GM19239 (cell line): ENCODE results near the gene CEP97.
"Not testable (repeated sequence)": the region's sequence is repeated elsewhere in the genome, so short reads cannot be mapped to it uniquely, and the experiment has no call there.

ENCODE experiments used
- DNase-seq: peaks from one replicate; pipeline ENCODE4 v3.0.0; 2011; ENCODE audit warnings: low spot score; ENCODE audit not compliant: insufficient read length
- FAIRE-seq: peaks from 2 replicates; lab custom pipeline; 2011; peaks lifted over from hg19 to GRCh38; lab: Jason Lieb, UNC

CEP97 gene

GRCh38 chr3:101753386-101754113 is 29.1 kb downstream of the CEP97 start:
- not testable (repeated sequence) for FAIRE-seq, DNase-seq

- no peak for DNase-seq
These were observed 33.8 kb downstream of the CEP97 start for GRCh38 chr3:101758224-101758623.

GRCh38 chr3:101762041-101762646 is 37.7 kb downstream of the CEP97 start:
- no peak for FAIRE-seq
- no peak for DNase-seq

More at GRCh38 chr3:101758224-101758623, 33.8 kb downstream of the CEP97 start:
- no peak for FAIRE-seq

- FAIRE-seq, result not testable (repeated sequence)
These were observed 53.4 kb downstream of the CEP97 start for GRCh38 chr3:101777745-101778281.

GRCh38 chr3:101778385-101779046 is 54.1 kb downstream of the CEP97 start:
- FAIRE-seq, result no peak
- no peak for DNase-seq

More at GRCh38 chr3:101777745-101778281, 53.4 kb downstream of the CEP97 start:
- DNase-seq, result not testable (repeated sequence)

GRCh38 chr3:101779047-101779821 is 54.8 kb downstream of the CEP97 start, which contains the start of gene NXPE3:
Gene NXPE3 (plus strand): TSS chr3:101779211. CDS start chr3:101785597, 6,386 bp downstream.
- peak; percentile 53 for DNase-seq

GRCh38 chr3:101779822-101780381 is 55.5 kb downstream of the CEP97 start:
- FAIRE-seq (peak; percentile 40), DNase-seq (no peak)

More at GRCh38 chr3:101779047-101779821, 54.8 kb downstream of the CEP97 start, which contains the start of gene NXPE3:
- peak; percentile 90 for FAIRE-seq

- DNase-seq, result no peak
- no peak for FAIRE-seq
These were observed 56.2 kb downstream of the CEP97 start for GRCh38 chr3:101780661-101781060.

GRCh38 chr3:101781166-101781565 is 56.8 kb downstream of the CEP97 start:
- DNase-seq (no peak), FAIRE-seq (no peak)

GRCh38 chr3:101784855-101785613 is 60.6 kb downstream of the CEP97 start:
- no peak for FAIRE-seq
- DNase-seq, result no peak

- DNase-seq, result no peak
- FAIRE-seq, result peak; percentile 98
These were observed 67.4 kb downstream of the CEP97 start for GRCh38 chr3:101791778-101792177.

- DNase-seq, result no peak
- no peak for FAIRE-seq
These were observed 71.8 kb downstream of the CEP97 start for GRCh38 chr3:101796077-101796680.

GRCh38 chr3:101801174-101801573 is 76.8 kb downstream of the CEP97 start:
- DNase-seq (no peak), FAIRE-seq (no peak)

- DNase-seq, result no peak
- no peak for FAIRE-seq
These were observed 77.8 kb downstream of the CEP97 start for GRCh38 chr3:101802179-101802578.

- FAIRE-seq (peak; percentile 97), DNase-seq (no peak)
These were observed 78.9 kb downstream of the CEP97 start for GRCh38 chr3:101803173-101803782.

GRCh38 chr3:101803939-101804338 is 79.5 kb downstream of the CEP97 start:
- DNase-seq (no peak), FAIRE-seq (no peak)

- DNase-seq (no peak), FAIRE-seq (no peak)
These were observed 82.1 kb downstream of the CEP97 start for GRCh38 chr3:101806491-101806890.

GRCh38 chr3:101807888-101808287 is 83.5 kb downstream of the CEP97 start:
- peak; percentile 70 for FAIRE-seq
- no peak for DNase-seq
